Measurements from ENCODE around the gene EXOC3. TPM values are rescaled to one million over a fixed set of nuclear protein-coding genes. Genes with fewer than 3 reads are reported as not detected.

EXOC3 gene
- polyA plus RNA-seq, 3 donors: 33.2 to 59.7 (median 53.8) TPM

DNA sequence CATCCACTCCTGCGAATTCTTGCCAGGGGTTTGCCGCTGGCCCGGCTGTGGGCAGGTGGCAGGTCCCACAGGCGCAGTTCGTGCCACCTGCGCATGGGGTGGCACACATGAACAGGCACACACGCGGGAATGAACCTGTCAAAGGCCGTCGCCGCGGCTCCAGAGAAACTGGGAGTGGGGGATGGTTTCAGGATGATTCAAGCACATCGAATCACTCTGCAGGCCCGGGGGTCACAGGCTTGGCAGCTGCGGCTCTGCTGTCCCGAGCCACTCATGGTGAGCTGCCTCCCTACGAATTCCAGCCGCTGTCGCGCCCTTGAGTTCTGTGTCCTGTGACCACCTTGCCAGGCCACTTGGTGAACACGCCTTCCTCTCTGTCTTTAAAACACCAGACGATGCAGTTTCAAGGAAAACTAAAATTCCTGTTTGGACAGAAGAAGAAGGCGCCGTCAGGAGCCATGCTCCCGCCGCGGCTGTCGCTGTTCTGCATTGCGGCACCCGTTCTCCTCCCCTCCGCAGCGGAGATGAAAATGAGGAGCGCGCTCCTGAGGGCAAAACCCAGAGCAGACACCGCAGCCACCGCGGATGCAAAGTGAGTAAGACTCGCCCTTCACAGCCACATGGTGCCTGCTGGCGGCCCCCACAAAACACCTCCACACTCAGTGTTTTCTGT lies 15.4 kb upstream of the EXOC3 start:
- Histone ChIP-seq H4K20me1 (ENCODE audit: insufficient read depth, low read length) (no peaks in the 10 kb centered on the region), H3K4me2 (replicated peaks; ENCODE audit: extremely low read depth, low read length, poor library complexity, severe bottlenecking) (no peak overlapping the region), H3K9ac (ENCODE audit: insufficient read depth, low read length, poor library complexity, severe bottlenecking) (no peak overlapping the region), H3K27ac (ENCODE audit: low read depth in 1 of 2, low read length in 2 of 2) (no peak overlapping the region), H3K4me3 (replicated peaks in 1 of 3; ENCODE audit: low read depth in 2 of 3, low read length in 3 of 3) (no peak overlapping the region), H2AFZ (ENCODE audit: insufficient read depth, low read depth, low read length, poor library complexity, severe bottlenecking) (no peak overlapping the region), H3K27me3 (ENCODE audit: control insufficient read depth in 2 of 2, insufficient read depth in 2 of 2, low read length in 2 of 2) (no peaks in the 10 kb centered on the region), H3K79me2 (ENCODE audit: insufficient read depth, low read length) (no peaks in the 10 kb centered on the region), H3K4me1 (ENCODE audit: control insufficient read depth in 1 of 2, insufficient read depth in 2 of 2, low read length in 2 of 2) (peaks cover 11 to 14% of the 10 kb centered on the region in 2 donors), H3K36me3 (replicated peaks in 1 of 2; ENCODE audit: control insufficient read depth in 1 of 2, insufficient read depth in 2 of 2, low read length in 2 of 2) (no peaks in the 10 kb centered on the region), H3K9me3 (replicated peaks in 1 of 2; ENCODE audit: control insufficient read depth in 1 of 2, insufficient read depth in 1 of 2, low read length in 2 of 2) (no peaks in the 10 kb centered on the region)
- Mint-ChIP-seq H3K9me3 (peaks cover 0 to 4% (median 0%) of the 10 kb centered on the region in 7 donors), H3K27ac (no peak overlapping the region), H3K27me3 (ENCODE audit: low read depth in 3 of 3) (peaks cover 11 to 15% (median 13%) of the 10 kb centered on the region in 3 donors), H3K4me1 (peaks cover 8% of the 10 kb centered on the region), H3K36me3 (no peaks in the 10 kb centered on the region), H3K4me3 (no peak overlapping the region)
- TF ChIP-seq, protein P1, sequence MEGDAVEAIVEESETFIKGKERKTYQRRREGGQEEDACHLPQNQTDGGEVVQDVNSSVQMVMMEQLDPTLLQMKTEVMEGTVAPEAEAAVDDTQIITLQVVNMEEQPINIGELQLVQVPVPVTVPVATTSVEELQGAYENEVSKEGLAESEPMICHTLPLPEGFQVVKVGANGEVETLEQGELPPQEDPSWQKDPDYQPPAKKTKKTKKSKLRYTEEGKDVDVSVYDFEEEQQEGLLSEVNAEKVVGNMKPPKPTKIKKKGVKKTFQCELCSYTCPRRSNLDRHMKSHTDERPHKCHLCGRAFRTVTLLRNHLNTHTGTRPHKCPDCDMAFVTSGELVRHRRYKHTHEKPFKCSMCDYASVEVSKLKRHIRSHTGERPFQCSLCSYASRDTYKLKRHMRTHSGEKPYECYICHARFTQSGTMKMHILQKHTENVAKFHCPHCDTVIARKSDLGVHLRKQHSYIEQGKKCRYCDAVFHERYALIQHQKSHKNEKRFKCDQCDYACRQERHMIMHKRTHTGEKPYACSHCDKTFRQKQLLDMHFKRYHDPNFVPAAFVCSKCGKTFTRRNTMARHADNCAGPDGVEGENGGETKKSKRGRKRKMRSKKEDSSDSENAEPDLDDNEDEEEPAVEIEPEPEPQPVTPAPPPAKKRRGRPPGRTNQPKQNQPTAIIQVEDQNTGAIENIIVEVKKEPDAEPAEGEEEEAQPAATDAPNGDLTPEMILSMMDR (IDR thresholded peaks at IDR 0.05): no peak
- 92% methylated on average over 34 of the region's 39 CpGs for WGBS (ENCODE audit: insufficient coverage)
- no peak for DNase-seq
- intact Hi-C loops (cut with micrococcal nuclease): no loop called here

DNA sequence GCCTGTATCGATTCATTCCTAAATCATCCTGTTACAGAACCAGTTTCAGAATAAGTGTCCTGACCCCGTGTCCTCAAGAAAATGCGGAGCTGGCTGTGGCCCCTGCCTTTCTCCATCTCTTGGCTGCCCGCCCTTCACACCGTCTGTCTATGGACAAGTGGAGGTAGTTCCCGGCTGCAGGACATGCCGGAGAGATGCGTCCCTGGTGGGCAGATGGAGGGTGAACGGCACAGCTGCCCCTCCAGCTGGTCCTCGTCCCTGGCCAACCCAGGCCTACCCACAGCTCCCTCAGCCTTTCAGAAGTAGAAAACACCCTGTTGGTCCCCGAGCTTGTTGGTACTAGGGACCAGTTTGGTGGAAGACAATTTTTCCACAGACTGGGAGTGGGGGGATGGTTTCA lies 14.8 kb upstream of the EXOC3 start:
- Histone ChIP-seq H3K9me3 (replicated peaks in 1 of 2; ENCODE audit: control insufficient read depth in 1 of 2, insufficient read depth in 1 of 2, low read length in 2 of 2) (no peaks in the 10 kb centered on the region), H3K4me1 (ENCODE audit: control insufficient read depth in 1 of 2, insufficient read depth in 2 of 2, low read length in 2 of 2) (peaks cover 11 to 14% of the 10 kb centered on the region in 2 donors), H2AFZ (ENCODE audit: insufficient read depth, low read depth, low read length, poor library complexity, severe bottlenecking) (no peak overlapping the region), H4K20me1 (ENCODE audit: insufficient read depth, low read length) (no peaks in the 10 kb centered on the region), H3K4me3 (replicated peaks in 1 of 3; ENCODE audit: low read depth in 2 of 3, low read length in 3 of 3) (no peak overlapping the region), H3K4me2 (replicated peaks; ENCODE audit: extremely low read depth, low read length, poor library complexity, severe bottlenecking) (no peak overlapping the region), H3K36me3 (replicated peaks in 1 of 2; ENCODE audit: control insufficient read depth in 1 of 2, insufficient read depth in 2 of 2, low read length in 2 of 2) (no peaks in the 10 kb centered on the region), H3K27ac (ENCODE audit: low read depth in 1 of 2, low read length in 2 of 2) (no peak overlapping the region), H3K9ac (ENCODE audit: insufficient read depth, low read length, poor library complexity, severe bottlenecking) (no peak overlapping the region), H3K27me3 (ENCODE audit: control insufficient read depth in 2 of 2, insufficient read depth in 2 of 2, low read length in 2 of 2) (no peaks in the 10 kb centered on the region), H3K79me2 (ENCODE audit: insufficient read depth, low read length) (no peaks in the 10 kb centered on the region)
- TF ChIP-seq, protein P1 (IDR thresholded peaks at IDR 0.05): no peak
- H3K27me3 Mint-ChIP-seq (ENCODE audit: low read depth in 3 of 3): peaks cover 11 to 17% (median 14%) of the 10 kb centered on the region in 3 donors
- peaks cover 0 to 4% (median 0%) of the 10 kb centered on the region in 7 donors for H3K9me3 Mint-ChIP-seq
- no peaks in the 10 kb centered on the region for H3K36me3 Mint-ChIP-seq
- H3K27ac Mint-ChIP-seq: peak overlapping the region in 1 of 7 donors; percentile 8
- H3K4me3 Mint-ChIP-seq: no peak overlapping the region
- peaks cover 8% of the 10 kb centered on the region for H3K4me1 Mint-ChIP-seq
- WGBS (ENCODE audit: insufficient coverage): 100% methylated on average over 2 of the region's 11 CpGs
- intact Hi-C loops (cut with micrococcal nuclease): no loop called here
- DNase-seq: no peak
